Myometrial cell (primary cell): Measurements from ENCODE around the gene CHN1. TPM values are rescaled to one million over a fixed set of nuclear protein-coding genes. Genes with fewer than 3 reads are reported as not detected.

Experiments
- total RNA-seq: library from RNA; depleted of rRNA; stranded (reverse); fragments of >200 nt; gene quantifications from 2 replicates; pipeline ENCODE4 v1.2.3, GENCODE V29; 2015

Gene CHN1, protein sequence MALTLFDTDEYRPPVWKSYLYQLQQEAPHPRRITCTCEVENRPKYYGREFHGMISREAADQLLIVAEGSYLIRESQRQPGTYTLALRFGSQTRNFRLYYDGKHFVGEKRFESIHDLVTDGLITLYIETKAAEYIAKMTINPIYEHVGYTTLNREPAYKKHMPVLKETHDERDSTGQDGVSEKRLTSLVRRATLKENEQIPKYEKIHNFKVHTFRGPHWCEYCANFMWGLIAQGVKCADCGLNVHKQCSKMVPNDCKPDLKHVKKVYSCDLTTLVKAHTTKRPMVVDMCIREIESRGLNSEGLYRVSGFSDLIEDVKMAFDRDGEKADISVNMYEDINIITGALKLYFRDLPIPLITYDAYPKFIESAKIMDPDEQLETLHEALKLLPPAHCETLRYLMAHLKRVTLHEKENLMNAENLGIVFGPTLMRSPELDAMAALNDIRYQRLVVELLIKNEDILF
- 61.4 and 81.9 TPM in 2 replicates for total RNA-seq

DNA sequence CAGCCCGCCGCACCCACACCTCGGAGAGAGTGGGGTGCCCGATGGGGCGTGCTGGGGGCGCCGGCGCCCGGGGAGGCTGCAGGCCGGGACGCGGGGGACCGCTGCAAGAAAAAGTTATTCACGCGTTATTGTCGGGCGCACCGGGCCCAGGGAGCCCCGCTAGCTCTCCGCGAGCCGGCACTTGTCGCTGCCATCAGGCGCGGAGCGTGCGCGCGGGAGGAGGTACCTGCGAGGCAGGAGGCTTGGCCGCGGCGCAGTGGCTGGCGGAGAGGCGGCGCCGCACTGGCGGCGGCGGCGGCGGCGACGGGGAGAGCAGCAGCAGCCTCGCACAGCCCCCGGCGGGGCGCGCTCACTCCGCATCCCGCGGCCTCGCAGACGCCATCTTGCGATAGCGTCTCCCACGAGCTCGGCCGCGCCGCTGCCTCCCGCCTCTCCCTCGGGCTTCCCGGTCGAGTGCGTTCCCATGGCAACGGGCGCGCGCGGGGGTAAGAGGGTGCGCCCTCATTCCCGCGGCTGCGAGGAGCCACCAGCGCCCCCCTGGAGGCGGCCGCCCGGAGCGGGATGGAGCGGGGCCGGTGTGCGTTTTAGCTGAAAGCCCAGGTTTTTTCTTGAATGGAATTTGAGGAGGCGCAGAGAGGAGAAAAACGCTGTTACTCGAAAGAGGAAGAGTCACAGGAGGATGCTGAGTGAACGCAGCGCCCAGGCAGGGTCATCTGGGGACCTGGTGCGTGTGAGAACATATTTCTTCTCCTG is at the start of gene CHN1:
CHN1 (minus strand) TSS at position 402 of the 753 bp plus-strand sequence. CDS start 469 bp downstream, outside the sequence.

GRCh38 chr2:174764280-174765255 is 240.6 kb downstream of the CHN1 start, which contains the start of gene CHRNA1:
Gene CHRNA1 (minus strand): TSS chr2:174764472. CDS start chr2:174764394, 78 bp downstream.

Other genes with a start within 250 kb of the CHN1 start
- gene CHRNA1, start 240.9 kb downstream of the CHN1 start, total RNA-seq: not detected in 2 replicates
- 20.4 and 29.1 TPM in 2 replicates for gene ATF2, start 162.8 kb upstream of the CHN1 start, total RNA-seq
- gene ATP5MC3, start 176.3 kb upstream of the CHN1 start, total RNA-seq: 227 and 299 TPM in 2 replicates